GM12874 (cell line): ENCODE measurements around the gene MAN2A1.

Source experiments
- TF ChIP-seq, protein P1 (sequence below): IDR thresholded peaks from 2 replicates; pipeline ENCODE4 v1.5.1; 2011; ENCODE audit warnings: low read depth, mild to moderate bottlenecking, control low read depth, low read length, moderate library complexity; ENCODE audit not compliant: insufficient read depth

Gene MAN2A1

DNA sequence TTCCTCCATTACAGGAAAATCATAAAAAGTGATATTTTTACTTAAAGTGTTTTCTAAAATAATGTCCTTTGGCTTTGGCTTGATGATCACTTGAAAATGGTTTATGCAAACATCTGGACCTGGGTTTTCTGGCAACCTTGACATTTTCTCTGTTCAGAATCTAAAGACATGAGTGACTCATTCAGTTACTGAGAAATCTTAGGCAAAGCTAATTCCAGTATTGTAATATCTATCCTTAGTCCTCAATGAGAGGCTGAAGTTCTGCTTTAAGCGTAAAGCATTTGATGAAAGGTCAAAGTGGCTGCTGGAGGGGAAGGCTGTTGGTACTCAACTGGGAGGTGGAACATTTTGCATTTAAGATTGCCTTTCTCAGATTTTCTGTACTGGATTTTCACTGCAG lies 2.3 kb downstream of the MAN2A1 start:
- TF ChIP-seq, protein P1, sequence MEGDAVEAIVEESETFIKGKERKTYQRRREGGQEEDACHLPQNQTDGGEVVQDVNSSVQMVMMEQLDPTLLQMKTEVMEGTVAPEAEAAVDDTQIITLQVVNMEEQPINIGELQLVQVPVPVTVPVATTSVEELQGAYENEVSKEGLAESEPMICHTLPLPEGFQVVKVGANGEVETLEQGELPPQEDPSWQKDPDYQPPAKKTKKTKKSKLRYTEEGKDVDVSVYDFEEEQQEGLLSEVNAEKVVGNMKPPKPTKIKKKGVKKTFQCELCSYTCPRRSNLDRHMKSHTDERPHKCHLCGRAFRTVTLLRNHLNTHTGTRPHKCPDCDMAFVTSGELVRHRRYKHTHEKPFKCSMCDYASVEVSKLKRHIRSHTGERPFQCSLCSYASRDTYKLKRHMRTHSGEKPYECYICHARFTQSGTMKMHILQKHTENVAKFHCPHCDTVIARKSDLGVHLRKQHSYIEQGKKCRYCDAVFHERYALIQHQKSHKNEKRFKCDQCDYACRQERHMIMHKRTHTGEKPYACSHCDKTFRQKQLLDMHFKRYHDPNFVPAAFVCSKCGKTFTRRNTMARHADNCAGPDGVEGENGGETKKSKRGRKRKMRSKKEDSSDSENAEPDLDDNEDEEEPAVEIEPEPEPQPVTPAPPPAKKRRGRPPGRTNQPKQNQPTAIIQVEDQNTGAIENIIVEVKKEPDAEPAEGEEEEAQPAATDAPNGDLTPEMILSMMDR: no peak

DNA sequence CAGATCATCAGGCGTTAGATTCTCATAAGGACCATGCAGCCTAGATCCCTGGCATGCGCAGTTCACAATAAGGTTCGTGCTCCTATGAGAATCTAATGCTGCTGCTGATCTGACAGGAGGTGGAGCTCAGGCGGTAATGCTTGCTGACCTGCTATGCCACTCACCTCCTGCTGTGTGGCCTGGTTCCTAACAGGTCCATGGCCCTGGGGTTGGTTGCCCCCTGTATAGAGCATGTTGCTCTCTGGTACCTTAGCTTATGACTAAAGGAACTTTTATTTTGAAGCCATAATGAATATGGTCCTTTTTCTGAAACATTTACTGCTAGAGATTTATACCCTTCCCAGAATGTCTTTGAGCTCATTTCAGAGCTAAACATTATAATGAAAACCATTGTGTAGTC lies 3.1 kb downstream of the MAN2A1 start:
- TF ChIP-seq, protein P1: no peak

DNA sequence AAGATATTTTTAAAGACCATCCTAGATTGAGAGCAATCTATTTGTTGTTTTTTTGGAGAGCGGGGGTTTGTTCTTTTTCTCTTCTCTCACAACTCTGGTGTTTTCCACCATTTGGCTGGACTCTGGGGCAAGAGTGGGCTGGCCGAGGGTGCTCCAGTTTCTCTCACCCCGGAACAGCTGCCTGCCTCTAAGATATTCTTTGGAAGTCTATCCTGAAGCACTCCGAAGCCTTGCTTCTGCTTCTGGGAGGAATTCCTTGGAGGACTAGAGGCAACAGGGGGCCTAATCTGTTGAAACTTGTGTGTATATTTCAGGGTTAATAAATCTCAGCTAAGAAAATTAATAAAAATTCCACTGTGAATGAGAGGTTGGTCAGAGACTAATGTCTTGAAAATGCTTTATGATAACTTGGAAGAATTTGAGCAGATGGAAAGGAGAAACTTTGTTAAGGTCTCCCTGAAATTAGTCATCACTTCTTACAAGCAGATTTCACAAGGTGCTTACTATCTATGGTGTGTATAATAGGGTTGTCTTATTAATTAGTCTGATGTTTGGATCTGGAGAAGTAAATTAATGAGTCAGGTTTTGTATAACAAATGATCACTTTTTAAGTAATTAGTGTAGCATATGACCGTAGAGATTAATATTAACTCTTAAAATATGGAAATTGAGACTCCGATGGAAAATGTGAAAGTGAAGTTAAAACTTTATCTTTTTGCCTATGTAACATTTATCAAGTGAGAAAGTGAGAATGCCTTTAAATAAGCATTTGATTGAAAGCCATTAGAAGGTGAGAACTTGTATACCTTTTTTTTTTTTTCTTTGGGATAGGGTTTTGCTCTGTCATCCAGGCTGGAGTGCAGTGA lies 4.0 kb downstream of the MAN2A1 start:
- TF ChIP-seq, protein P1: no peak

DNA sequence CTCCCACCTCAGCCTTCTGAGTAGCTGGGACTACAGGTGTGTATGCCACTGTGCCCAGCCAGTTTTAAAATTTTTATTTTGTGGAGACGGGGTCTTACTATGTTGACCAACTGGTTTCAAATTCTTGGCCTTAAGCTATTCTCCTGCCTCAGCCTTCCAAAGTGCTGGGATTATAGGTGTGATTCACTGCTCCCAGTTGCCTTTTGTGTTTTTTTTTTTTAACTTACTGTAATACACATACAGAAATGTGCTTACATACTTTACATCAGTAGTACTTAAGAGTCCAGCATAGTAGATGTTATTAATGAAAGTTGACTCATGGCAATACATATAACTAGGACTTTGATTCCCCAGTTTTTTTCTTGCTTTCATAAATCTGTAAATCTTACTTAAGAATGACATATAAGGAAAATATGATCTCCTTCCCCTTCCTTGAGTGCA lies 4.7 kb downstream of the MAN2A1 start:
- TF ChIP-seq, protein P1: no peak

DNA sequence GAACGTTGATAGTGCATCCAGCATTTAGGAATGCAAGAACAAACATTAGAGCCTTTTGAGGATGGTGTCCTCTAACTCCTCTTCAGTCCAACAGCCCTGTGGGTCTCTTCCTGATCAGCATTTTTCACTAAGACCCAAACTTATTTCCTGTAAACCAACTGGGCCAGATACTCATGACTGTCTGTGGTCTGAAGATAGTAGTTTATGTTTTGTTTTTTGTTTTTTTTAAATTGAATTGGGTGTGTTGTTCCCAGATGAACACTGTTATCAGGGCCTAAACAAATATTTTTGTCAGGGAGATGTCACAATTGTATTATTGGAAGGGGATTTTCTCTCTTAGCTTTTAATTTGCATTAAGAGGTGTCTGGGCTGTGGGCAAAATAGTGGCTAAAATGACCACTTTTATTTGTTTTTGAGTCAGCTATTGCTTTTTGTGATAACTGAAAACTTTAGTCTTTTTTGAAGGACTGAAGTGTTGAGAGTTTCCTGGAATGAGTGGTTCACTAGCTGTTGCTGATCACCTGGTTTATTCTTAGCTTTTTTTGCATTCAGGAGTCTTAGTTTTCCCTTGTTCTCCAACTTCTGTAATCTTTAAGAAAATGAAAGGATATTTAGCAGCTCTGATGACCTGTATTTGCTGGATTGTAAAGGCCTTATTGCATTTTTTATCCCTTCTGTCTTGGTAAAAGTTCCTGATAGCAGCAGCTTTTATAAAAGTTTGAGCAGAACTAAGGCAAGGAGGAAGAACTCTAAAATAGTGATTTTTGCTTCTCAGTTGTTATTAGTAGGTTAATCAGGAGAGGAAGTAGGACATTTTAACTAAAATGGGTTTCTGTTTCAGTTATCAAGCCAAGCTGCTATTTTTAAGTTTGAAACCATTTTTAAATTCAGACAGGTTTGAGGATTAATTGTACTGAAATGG lies 5.5 kb downstream of the MAN2A1 start:
- TF ChIP-seq, protein P1: no peak

DNA sequence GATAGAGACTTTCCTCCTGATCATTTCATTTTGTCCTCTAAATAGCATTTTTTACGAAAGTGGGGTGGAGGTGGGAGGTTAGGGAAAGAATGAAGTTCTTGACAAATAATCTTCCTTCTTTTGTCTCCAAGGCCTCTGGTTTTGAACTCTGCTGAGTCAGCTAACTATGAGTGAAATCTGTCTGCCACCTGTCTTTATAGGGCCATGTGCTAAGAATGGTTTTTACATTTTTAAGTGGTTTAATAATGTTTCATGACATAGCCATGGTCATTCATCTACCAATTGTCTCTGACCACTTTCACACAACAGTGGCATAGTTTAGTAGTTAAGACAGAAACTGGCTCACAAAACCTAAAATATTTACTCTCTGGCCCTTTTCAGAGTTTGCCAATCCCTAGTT lies 7.6 kb downstream of the MAN2A1 start:
- TF ChIP-seq, protein P1: no peak

DNA sequence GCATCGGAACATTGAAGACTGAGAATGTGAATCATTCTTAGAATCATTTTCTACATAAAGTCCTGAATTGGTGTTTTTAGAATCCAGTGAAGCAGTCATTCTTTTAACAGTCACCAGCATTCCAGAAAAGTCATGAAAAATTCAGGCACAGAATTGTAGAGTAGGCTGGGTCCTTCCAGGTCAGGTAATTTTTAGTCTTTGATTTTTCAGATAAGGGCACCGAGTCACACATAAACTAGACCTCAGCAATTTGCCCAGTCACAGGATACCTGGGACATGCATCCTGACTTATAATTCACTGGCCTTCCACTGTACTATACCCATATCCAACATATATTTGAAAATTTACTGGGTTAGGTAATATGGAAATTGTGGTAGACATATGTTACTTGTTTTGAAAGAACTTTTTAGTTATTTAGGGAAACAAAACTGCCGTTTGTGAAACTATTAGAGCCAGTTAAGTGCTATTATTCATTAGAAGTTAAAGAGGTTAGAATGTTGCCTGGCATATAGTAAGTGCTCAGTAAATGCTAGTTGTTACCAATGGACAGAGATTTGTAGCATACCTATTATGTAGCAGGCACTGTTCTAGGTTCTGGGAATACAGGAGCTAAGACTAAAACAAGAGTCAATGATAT lies 10.9 kb downstream of the MAN2A1 start:
- TF ChIP-seq, protein P1: no peak
